Stomach (tissue), 4 donors: ENCODE measurements around the gene OR4N2.

Experiments used
- CTCF ChIP-seq, 7 experiments: fragments of 450-650 bp in 4 of 7; fragments of 200-600 bp in 3 of 7; sonication (generic) in 3 of 7; IDR thresholded peaks; one replicate each; pipeline ENCODE4 v1.5.1; 2016 to 2019; ENCODE audit warnings: antibody characterized with exemption in 7 of 7, control low read depth in 2 of 7, mild to moderate bottlenecking in 1 of 7
- EP300 ChIP-seq: sonication (generic); formaldehyde crosslinking; IDR thresholded peaks from one replicate; pipeline ENCODE4 v1.6.1; 2017; ENCODE audit warnings: antibody characterized with exemption
- POLR2A ChIP-seq, 4 donors: fragments of 450-650 bp; IDR thresholded peaks; one replicate each; pipeline ENCODE4 v1.6.1; 2016; ENCODE audit warnings: antibody characterized with exemption in 4 of 4, control low read depth in 2 of 4, mild to moderate bottlenecking in 1 of 4, moderate library complexity in 1 of 4

- TF ChIP-seq CTCF (IDR thresholded peaks at IDR 0.05): no peak
- no peak for TF ChIP-seq EP300
- no peak for TF ChIP-seq POLR2A (IDR thresholded peaks at IDR 0.05)
These were observed 20.2 kb downstream of the OR4N2 start for GRCh38 chr14:19823765-19824164.
